HUES6 (cell line): ENCODE measurements around the gene MRPL55.

Source experiments
- H3K27ac ChIP-seq: 2 replicates; pipeline ENCODE4 v1.7.0; 2013; ENCODE audit warnings: low read depth, mild to moderate bottlenecking, low read length, inconsistent platforms
- H3K27me3 ChIP-seq: 2 replicates; pipeline ENCODE4 v1.6.1; 2013; ENCODE audit warnings: low read length; ENCODE audit not compliant: control insufficient read depth, insufficient read depth
- H3K36me3 ChIP-seq: 2 replicates; pipeline ENCODE4 v1.6.1; 2013; ENCODE audit warnings: low read length; ENCODE audit not compliant: control insufficient read depth, insufficient read depth
- H3K4me1 ChIP-seq: 2 replicates; pipeline ENCODE4 v1.6.1; 2013; ENCODE audit warnings: low read length; ENCODE audit not compliant: control insufficient read depth, insufficient read depth
- H3K4me3 ChIP-seq: 2 replicates; pipeline ENCODE4 v1.5.1; 2013; ENCODE audit warnings: low read depth, low read length
- H3K9ac ChIP-seq: one replicate; pipeline ENCODE4 v1.6.1; 2013; ENCODE audit warnings: mild to moderate bottlenecking, low read length
- H3K9me3 ChIP-seq: 2 replicates; pipeline ENCODE4 v1.6.1; 2013; ENCODE audit warnings: low read depth, low read length; ENCODE audit not compliant: control insufficient read depth, insufficient read depth

Gene MRPL55

GRCh38 chr1:228105996-228106799, 2.9 kb downstream of the MRPL55 start:
- Histone ChIP-seq H3K36me3 (peaks cover 24% of the 10 kb centered on the region), H3K9ac (no peak overlapping the region), H3K27ac (no peak overlapping the region), H3K27me3 (0 out of 2 replicates have a peak, but pooled peaks cover 2% of the 10 kb centered on the region), H3K4me1 (peaks cover 10% of the 10 kb centered on the region; the same call in 1 of the 2 replicates), H3K4me3 (no peak overlapping the region), H3K9me3 (no peaks in the 10 kb centered on the region)

DNA sequence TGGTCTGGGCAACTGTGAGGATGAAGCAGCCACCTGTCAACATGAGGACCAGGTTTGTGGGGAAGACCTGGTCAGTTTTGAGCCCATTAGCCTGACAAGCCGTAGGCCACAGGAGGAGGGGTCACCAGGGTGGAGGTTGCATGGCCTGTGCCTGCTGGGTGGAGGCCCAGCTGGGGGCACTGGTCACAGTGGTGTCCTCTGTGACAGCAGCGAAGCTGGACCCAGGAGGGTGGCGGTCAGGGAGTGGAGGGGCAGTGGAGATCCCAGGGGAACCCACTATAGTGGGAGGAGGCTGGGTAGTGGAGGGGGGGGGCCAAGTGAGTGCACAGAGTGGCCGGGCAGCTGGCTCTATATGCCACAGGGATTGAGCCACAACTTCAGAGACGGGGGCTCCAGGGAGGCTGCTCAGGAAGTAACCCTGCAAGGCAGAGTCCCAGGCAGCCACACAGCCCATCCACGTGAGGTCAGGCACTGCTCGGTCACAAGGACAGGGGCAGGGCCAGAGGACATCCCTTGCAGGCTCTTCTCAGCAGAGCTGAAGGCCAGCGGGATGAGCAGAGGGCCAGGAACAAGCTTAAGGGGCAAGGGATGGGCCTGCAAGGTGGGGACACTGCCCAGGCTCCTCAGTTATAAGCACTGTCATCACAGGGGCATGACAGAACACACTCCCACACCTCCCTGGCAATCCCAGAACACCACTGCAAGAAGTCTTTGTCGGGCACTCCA, 3.7 kb downstream of the MRPL55 start:
- Histone ChIP-seq H3K9ac (no peak overlapping the region), H3K4me1 (peaks cover 10% of the 10 kb centered on the region; the same call in 1 of the 2 replicates), H3K36me3 (peaks cover 32% of the 10 kb centered on the region)

DNA sequence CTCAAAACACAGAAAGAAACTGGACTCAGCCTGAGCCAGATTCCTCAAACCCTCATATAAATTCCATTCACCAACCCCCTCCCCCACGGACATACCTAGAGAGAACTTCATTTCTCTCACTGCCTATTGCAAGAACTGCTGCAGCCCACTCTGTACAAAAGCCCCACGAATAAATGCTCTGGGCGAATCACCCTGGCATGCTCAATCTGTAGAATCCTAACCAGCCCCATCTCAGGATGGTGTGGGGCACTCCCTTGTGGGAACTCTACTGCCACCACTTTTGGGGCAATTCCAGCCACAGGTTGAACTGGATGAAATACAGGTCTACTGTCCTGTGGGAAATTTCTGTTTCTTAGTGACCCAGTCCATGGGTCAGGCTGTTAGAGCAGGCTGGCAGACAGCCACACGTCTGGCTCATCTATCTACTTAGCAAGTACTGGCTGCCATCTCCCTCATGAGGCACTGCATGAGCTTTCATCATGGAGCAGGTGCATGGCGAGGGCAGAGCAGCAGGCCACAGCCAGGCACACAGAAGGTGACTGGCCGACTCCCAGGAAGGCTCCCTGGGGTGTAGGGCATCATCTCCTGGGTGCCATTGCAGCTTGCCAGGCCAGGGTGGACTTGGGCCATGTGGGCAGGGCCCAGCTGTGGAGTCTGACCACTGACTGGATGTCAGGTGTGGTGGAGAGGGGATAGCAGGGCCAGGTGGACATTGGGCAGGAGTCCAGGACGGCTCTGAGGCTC, 4.4 kb downstream of the MRPL55 start:
- Histone ChIP-seq H3K36me3 (peaks cover 39% of the 10 kb centered on the region), H3K27ac (no peak overlapping the region), H3K9ac (no peak overlapping the region), H3K27me3 (0 out of 2 replicates have a peak, but pooled peaks cover under 1% of the 10 kb centered on the region), H3K4me1 (peaks cover 6% of the 10 kb centered on the region; the same call in 1 of the 2 replicates), H3K9me3 (no peaks in the 10 kb centered on the region), H3K4me3 (no peak overlapping the region)

More for the DNA sequence above, 3.7 kb downstream of the MRPL55 start:
- 0 out of 2 replicates have a peak, but pooled peaks cover 2% of the 10 kb centered on the region for H3K27me3 ChIP-seq
- H3K4me3 ChIP-seq, result no peak overlapping the region
- no peak overlapping the region for H3K27ac ChIP-seq
- no peaks in the 10 kb centered on the region for H3K9me3 ChIP-seq

DNA sequence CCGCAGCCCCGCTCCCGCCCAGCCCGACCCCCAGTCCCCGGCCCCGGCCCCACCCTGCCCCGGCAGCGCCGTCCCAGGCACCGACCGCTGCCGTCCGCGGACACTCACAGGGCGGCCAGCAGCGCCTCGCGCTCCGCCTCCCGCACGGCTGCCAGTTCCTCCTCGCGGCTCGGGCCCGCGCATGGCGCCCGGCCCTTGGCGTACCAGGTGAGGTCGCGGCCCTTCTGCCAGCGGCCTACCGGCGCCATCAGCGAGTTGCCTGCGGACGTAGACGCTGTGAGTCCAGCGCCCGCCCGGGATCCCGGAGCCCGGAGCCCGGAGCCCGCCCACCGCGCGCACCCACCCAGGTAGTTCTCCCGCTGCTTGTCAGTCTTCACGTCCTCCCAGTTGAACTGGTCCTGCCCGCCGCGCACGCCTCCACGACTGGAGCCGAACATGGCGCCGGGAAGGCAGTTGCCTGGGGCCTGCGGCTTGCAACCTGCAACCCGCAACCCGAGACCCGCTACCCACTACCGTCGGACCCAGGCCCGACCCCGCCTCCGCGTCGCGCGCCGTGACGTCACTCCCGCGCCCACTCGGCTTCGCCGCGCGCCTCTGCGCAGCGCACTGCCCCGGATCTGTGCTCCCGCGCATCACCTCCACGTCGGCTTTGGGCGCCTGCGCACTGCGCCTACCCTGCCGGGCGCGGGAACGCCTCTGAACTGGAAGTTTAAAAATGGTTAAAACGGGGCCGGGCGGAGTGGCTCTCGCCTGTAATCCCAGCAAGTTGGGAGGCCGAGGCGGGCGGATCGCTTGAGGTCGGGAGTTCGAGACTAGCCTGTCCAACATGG, 6.1 kb downstream of the MRPL55 start, which contains the start of gene C1orf35:
TSS of gene C1orf35 (minus strand) at position 535 of the 830 bp plus-strand sequence. CDS start at position 437, 98 bp downstream.
- Histone ChIP-seq H3K9me3 (no peaks in the 10 kb centered on the region), H3K4me1 (peaks cover 3% of the 10 kb centered on the region; the same call in 1 of the 2 replicates), H3K27ac (peak within 1 kb of the TSS; percentile 39; the same call in 1 of the 2 replicates), H3K4me3 (peak within 1 kb of the TSS; percentile 83), H3K9ac (peak within 1 kb of the TSS; percentile 62), H3K27me3 (no peaks in the 10 kb centered on the region), H3K36me3 (peaks cover 56% of the 10 kb centered on the region)

- peaks cover 3% of the 10 kb centered on the region; the same call in 1 of the 2 replicates for H3K4me1 ChIP-seq
- peak overlapping the region; percentile 83 for H3K4me3 ChIP-seq
- no peaks in the 10 kb centered on the region for H3K9me3 ChIP-seq
- no peaks in the 10 kb centered on the region for H3K27me3 ChIP-seq
- H3K9ac ChIP-seq, result peak overlapping the region; percentile 62
- H3K27ac ChIP-seq, result no peak overlapping the region
- H3K36me3 ChIP-seq, result peaks cover 59% of the 10 kb centered on the region
Measured at GRCh38 chr1:228101994-228102790, 6.9 kb downstream of the MRPL55 start.

DNA sequence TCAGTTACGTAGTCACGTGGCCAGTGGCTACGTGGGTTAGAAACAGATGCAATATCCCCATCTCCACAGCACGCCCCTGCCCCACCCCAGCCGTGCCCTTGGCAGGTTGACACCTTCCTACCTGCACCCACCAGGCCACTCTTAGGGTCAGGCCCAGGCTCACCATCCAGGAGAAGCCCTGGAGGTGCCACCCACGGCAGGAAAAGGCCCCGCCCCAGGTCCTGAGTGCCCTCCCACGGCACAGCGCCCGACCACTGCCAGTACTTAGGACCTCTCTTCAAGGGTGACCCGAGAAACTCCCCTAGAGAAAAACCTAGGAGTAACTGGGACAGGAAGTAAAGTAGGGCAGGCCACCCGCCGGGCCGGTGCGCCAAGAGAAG, 7.5 kb downstream of the MRPL55 start:
- Histone ChIP-seq H3K27ac (no peak overlapping the region), H3K27me3 (no peaks in the 10 kb centered on the region), H3K4me1 (peaks cover 3% of the 10 kb centered on the region; the same call in 1 of the 2 replicates), H3K4me3 (peak overlapping the region; percentile 83), H3K36me3 (peaks cover 59% of the 10 kb centered on the region), H3K9me3 (no peaks in the 10 kb centered on the region), H3K9ac (no peak overlapping the region)

DNA sequence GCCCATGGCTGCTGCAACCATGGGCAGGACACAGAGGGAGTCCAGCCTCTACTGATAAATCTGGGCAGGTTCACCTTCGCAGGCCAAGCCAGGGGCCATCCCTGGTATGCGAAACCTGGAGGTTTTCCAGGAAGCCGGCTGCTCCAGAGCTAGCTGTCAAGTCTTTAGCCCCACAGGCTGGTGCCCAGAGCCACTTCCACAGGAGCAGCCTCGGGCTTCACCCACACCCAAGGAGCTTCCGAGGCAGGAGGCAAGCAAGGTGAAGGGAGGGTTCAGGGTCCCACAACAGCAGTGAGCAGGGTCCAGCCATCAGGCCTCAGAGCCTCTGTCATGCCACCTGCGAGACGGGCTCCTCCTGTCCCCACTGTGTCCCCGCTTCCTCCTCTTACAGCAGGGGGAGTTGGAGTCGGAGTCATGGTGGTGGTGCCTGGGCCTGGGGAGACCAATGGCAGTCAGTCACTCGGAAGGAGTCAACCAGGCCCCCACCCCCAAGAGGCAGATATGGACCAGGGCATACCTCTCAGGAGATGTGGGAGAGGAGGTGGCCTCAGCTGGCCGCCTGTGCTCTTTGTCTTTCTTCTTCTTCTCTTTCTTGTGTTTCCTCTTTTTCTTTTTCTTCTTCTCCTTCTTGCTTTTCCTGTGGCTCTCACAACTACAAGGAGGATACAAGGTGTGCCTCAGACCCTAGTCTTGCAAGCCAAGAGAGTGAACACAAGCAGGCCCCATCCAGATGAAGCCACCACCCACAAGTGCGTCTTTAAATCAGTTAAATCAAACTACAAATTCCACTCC, 8.1 kb downstream of the MRPL55 start:
- H3K9me3 ChIP-seq, result no peaks in the 10 kb centered on the region
- H3K36me3 ChIP-seq, result peaks cover 59% of the 10 kb centered on the region
- H3K9ac ChIP-seq, result no peak overlapping the region
- H3K27me3 ChIP-seq, result no peaks in the 10 kb centered on the region
- no peak overlapping the region for H3K27ac ChIP-seq
- peak overlapping the region; percentile 83 for H3K4me3 ChIP-seq
- H3K4me1 ChIP-seq, result peaks cover 3% of the 10 kb centered on the region; the same call in 1 of the 2 replicates

GRCh38 chr1:228099331-228099732, 9.8 kb downstream of the MRPL55 start:
- H3K9me3 ChIP-seq, result 0 out of 2 replicates have a peak, but pooled peaks cover 2% of the 10 kb centered on the region
- H3K9ac ChIP-seq, result no peak overlapping the region
- H3K4me3 ChIP-seq, result no peak overlapping the region
- peaks cover 62% of the 10 kb centered on the region for H3K36me3 ChIP-seq
- H3K4me1 ChIP-seq, result peaks cover 3% of the 10 kb centered on the region; the same call in 1 of the 2 replicates
- H3K27me3 ChIP-seq, result no peaks in the 10 kb centered on the region
- no peak overlapping the region for H3K27ac ChIP-seq

DNA sequence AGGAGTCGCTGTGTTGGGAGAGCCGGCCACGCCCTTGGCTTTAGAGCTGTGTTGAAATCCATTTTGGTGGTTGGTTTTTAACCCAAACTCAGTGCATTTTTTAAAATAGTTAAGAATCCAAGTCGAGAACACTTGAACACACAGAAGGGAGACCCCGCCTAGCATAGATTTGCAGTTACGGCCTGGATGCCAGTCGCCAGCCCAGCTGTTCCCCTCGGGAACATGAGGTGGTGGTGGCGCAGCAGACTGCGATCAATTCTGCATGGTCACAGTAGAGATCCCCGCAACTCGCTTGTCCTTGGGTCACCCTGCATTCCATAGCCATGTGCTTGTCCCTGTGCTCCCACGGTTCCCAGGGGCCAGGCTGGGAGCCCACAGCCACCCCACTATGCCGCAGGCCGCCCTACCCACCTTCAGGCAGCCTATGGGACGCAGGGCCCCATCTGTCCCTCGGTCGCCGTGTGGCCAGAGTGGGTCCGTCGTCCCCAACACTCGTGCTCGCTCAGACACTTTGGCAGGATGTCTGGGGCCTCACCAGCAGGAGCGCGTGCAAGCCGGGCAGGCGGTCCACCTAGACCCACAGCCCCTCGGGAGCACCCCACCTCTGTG, 10.7 kb downstream of the MRPL55 start:
- H3K27me3 ChIP-seq, result no peaks in the 10 kb centered on the region
- no peak overlapping the region for H3K9ac ChIP-seq
- H3K9me3 ChIP-seq, result peaks cover 7% of the 10 kb centered on the region; the same call in 1 of the 2 replicates
- no peak overlapping the region for H3K27ac ChIP-seq
- H3K36me3 ChIP-seq, result peaks cover 68% of the 10 kb centered on the region
- H3K4me3 ChIP-seq, result no peak overlapping the region
- 0 out of 2 replicates have a peak, but pooled peaks cover 3% of the 10 kb centered on the region for H3K4me1 ChIP-seq
